PFSK-1 (cell line): ENCODE results near the gene RNF41.

Source experiments
- FOXP2 ChIP-seq: optimal IDR thresholded peaks from 2 replicates; pipeline ENCODE3; 2011; ENCODE audit warnings: borderline replicate concordance, control low read depth, inconsistent platforms; ENCODE audit not compliant: insufficient read depth; ENCODE audit errors: extremely low read length, extremely low read depth
- POLR2AphosphoS5 ChIP-seq: IDR thresholded peaks from 2 replicates; pipeline ENCODE4 v1.6.1; 2012; ENCODE audit warnings: low read depth, mild to moderate bottlenecking, control low read depth, low read length, moderate library complexity
- REST ChIP-seq, 2 experiments: IDR thresholded peaks; 2 replicates each; pipeline versions ENCODE4 v1.6.1 to v1.8.0; 2011 to 2012; ENCODE audit warnings: low read depth in 2 of 2, low read length in 2 of 2, control low read depth in 1 of 2, inconsistent platforms in 1 of 2, mild to moderate bottlenecking in 1 of 2, moderate library complexity in 1 of 2; ENCODE audit not compliant: insufficient read depth in 1 of 2
- SIN3A ChIP-seq: IDR thresholded peaks from 2 replicates; pipeline ENCODE4 v1.6.1; 2012; ENCODE audit warnings: mild to moderate bottlenecking, low read length, moderate library complexity, borderline replicate concordance; ENCODE audit not compliant: insufficient read depth
- TAF1 ChIP-seq: IDR thresholded peaks from 2 replicates; pipeline ENCODE4 v1.6.1; 2012; ENCODE audit warnings: low read length, control low read depth, borderline replicate concordance; ENCODE audit not compliant: insufficient read depth

The RNF41 gene

GRCh38 chr12:56188131-56188777 lies 33.5 kb downstream of the RNF41 start:
- TF ChIP-seq REST (IDR thresholded peaks at IDR 0.05; ENCODE audit: insufficient read depth in 1 of 2, low read depth in 2 of 2, low read length in 2 of 2): no peak
- no peak for TF ChIP-seq SIN3A
- TF ChIP-seq TAF1: no peak
- no peak for TF ChIP-seq POLR2AphosphoS5
- TF ChIP-seq FOXP2: no peak

- no peak for TF ChIP-seq TAF1
- TF ChIP-seq SIN3A: no peak
- no peak for TF ChIP-seq POLR2AphosphoS5
- TF ChIP-seq FOXP2: no peak
- no peak for TF ChIP-seq REST (IDR thresholded peaks at IDR 0.05; ENCODE audit: insufficient read depth in 1 of 2, low read depth in 2 of 2, low read length in 2 of 2)
Measured at GRCh38 chr12:56186957-56187356, 34.8 kb downstream of the RNF41 start.

- TF ChIP-seq FOXP2: no peak
- TF ChIP-seq REST (IDR thresholded peaks at IDR 0.05; ENCODE audit: insufficient read depth in 1 of 2, low read depth in 2 of 2, low read length in 2 of 2): no peak
- no peak for TF ChIP-seq SIN3A
- TF ChIP-seq POLR2AphosphoS5: 0 out of 2 replicates have a peak, but pooled peaks have one; percentile 24
- no peak for TF ChIP-seq TAF1
Measured at GRCh38 chr12:56178347-56178746, 43.4 kb downstream of the RNF41 start.

GRCh38 chr12:56172839-56173238 lies 48.9 kb downstream of the RNF41 start:
- TF ChIP-seq SIN3A (no peak), TAF1 (no peak), FOXP2 (no peak), REST (IDR thresholded peaks at IDR 0.05; ENCODE audit: insufficient read depth in 1 of 2, low read depth in 2 of 2, low read length in 2 of 2) (no peak)
